A549 (cell line): ENCODE measurements around the gene RBM7. TPM values are rescaled to one million over a fixed set of nuclear protein-coding genes. Genes with fewer than 3 reads are reported as not detected.

ENCODE experiments used
- ATAC-seq, 2 experiments: fragments of 200-7000 bp in 1 of 2; fragments of >200 bp in 1 of 2; cut with Nextera tagmentation in 1 of 2; cut with Tn5 transposase in 1 of 2; 3 replicates each; pipeline versions ENCODE4 v1.8.0 to v1.9.1; 2018 to 2020; ENCODE audit warnings: mild to moderate bottlenecking in 1 of 2, moderate library complexity in 1 of 2
- CTCF ChIA-PET: fragments of 300-600 bp; sonication (Branson Sonifier 250); formaldehyde crosslinking; extraction: SDS; loops from one replicate; lab custom pipeline; 2021; ENCODE audit warnings: antibody characterized with exemption, inconsistent platforms; lab: Yijun Ruan, JAX
- POLR2A ChIA-PET: fragments of 350-600 bp; formaldehyde crosslinking; extraction: SDS; loops from one replicate; lab custom pipeline; 2021; ENCODE audit warnings: antibody characterized with exemption, inconsistent platforms; lab: Yijun Ruan, JAX
- DNase-seq, 2 experiments: peaks; one replicate each; pipeline versions ENCODE4 v3.0.0 to v3.0.0-alpha.2; 2011 to 2016; ENCODE audit warnings: low read depth in 1 of 2, low spot score in 1 of 2
- FAIRE-seq: peaks from 2 replicates; lab custom pipeline; 2011; peaks lifted over from hg19 to GRCh38; lab: Jason Lieb, UNC
- H3K27ac ChIP-seq, 2 experiments: fragments of >200 bp; sonication (Bioruptor Twin); formaldehyde crosslinking; 3 replicates each; pipeline ENCODE4 v1.5.1; 2016 to 2017
- H3K4me1 ChIP-seq: fragments of >200 bp; sonication (Bioruptor Twin); formaldehyde crosslinking; 3 replicates; pipeline ENCODE4 v1.6.1; 2016
- H3K4me2 ChIP-seq: fragments of >200 bp; sonication (Bioruptor Twin); formaldehyde crosslinking; 3 replicates; pipeline ENCODE4 v1.6.1; 2016
- H3K4me3 ChIP-seq: fragments of >200 bp; sonication (Bioruptor Twin); formaldehyde crosslinking; 3 replicates; pipeline ENCODE4 v1.5.1; 2016
- H3K9me3 ChIP-seq: fragments of >200 bp; sonication (Bioruptor Twin); formaldehyde crosslinking; 3 replicates; pipeline ENCODE4 v1.6.1; 2016
- CEBPB ChIP-seq, 2 experiments: fragments of >200 bp in 1 of 2; sonication (Bioruptor Twin) in 1 of 2; formaldehyde crosslinking in 1 of 2; IDR thresholded peaks; 2 replicates each; pipeline ENCODE4 v1.6.1; 2012 to 2016
- ESRRA ChIP-seq: fragments of 150-350 bp; IDR thresholded peaks from 2 replicates; pipeline ENCODE4 v1.6.1; 2014; ENCODE audit warnings: mild to moderate bottlenecking, low read length, borderline replicate concordance
- GATA3 ChIP-seq: IDR thresholded peaks from 2 replicates; pipeline ENCODE4 v1.6.1; 2012; ENCODE audit warnings: borderline replicate concordance
- HDAC2 ChIP-seq: fragments of 200-600 bp; sonication (generic); IDR thresholded peaks from 2 replicates; pipeline ENCODE4 v1.6.1; 2016
- HOXB5 ChIP-seq: fragments of 250-450 bp; sonication (Bioruptor Pico); IDR thresholded peaks from 2 replicates; pipeline ENCODE4 v1.5.0; 2020; ENCODE audit warnings: mild to moderate bottlenecking, moderate library complexity
- JUN ChIP-seq, 2 experiments: fragments of >200 bp; sonication (Bioruptor Twin); formaldehyde crosslinking; IDR thresholded peaks; 2 replicates in 1 of 2; 3 replicates in 1 of 2; pipeline ENCODE4 v1.6.1; 2016 to 2017
- KDM1A ChIP-seq: fragments of 200-600 bp; sonication (generic); IDR thresholded peaks from 2 replicates; pipeline ENCODE4 v1.6.1; 2016; ENCODE audit warnings: low read depth, mild to moderate bottlenecking
- KDM5A ChIP-seq: fragments of 200-600 bp; sonication (generic); IDR thresholded peaks from 2 replicates; pipeline ENCODE4 v1.6.1; 2016; ENCODE audit warnings: antibody characterized with exemption, mild to moderate bottlenecking
- MAFK ChIP-seq: fragments of 450-650 bp; IDR thresholded peaks from 2 replicates; pipeline ENCODE4 v1.6.1; 2014; ENCODE audit not compliant: partially characterized antibody
- MAZ ChIP-seq: fragments of 150-350 bp; IDR thresholded peaks from 2 replicates; pipeline ENCODE4 v1.6.1; 2014; ENCODE audit warnings: antibody characterized with exemption, low read depth, low read length, borderline replicate concordance
- MYC ChIP-seq: IDR thresholded peaks from 2 replicates; pipeline ENCODE4 v1.6.1; 2012; ENCODE audit warnings: mild to moderate bottlenecking, inconsistent platforms, low read length, improper control_type of control experiment, borderline replicate concordance
- RAD21 ChIP-seq, 2 experiments: fragments of >200 bp in 1 of 2; sonication (Bioruptor Twin) in 1 of 2; formaldehyde crosslinking in 1 of 2; IDR thresholded peaks in 1 of 2; conservative IDR thresholded peaks in 1 of 2; 2 replicates in 1 of 2; 3 replicates in 1 of 2; pipeline ENCODE4 v1.6.1; 2012 to 2018; ENCODE audit warnings: inconsistent platforms in 1 of 2
- RARB ChIP-seq: fragments of 250-450 bp; sonication (Bioruptor Pico); IDR thresholded peaks from 2 replicates; pipeline ENCODE4 v1.8.0; 2021; ENCODE audit warnings: mild to moderate bottlenecking, moderate library complexity
- RNF2 ChIP-seq: fragments of 200-600 bp; sonication (generic); IDR thresholded peaks from 2 replicates; pipeline ENCODE4 v1.6.1; 2016; ENCODE audit warnings: low read depth, mild to moderate bottlenecking, antibody characterized with exemption, moderate library complexity, borderline replicate concordance
- SMC3 ChIP-seq: fragments of >200 bp; sonication (Bioruptor Twin); formaldehyde crosslinking; IDR thresholded peaks from 3 replicates; pipeline ENCODE4 v1.6.1; 2018; ENCODE audit warnings: inconsistent platforms
- TP53 ChIP-seq: fragments of 250-450 bp; sonication (Bioruptor Pico); IDR thresholded peaks from 2 replicates; pipeline ENCODE4 v1.5.0; 2021; ENCODE audit warnings: mild to moderate bottlenecking, moderate library complexity
- WGBS: methylation state at CpG from one replicate; pipeline ENCODE4 v1.1.6; 2017; ENCODE audit errors: missing lambda C conversion rate; 5-methylcytosine and 5-hydroxymethylcytosine counted together
- polyA plus RNA-seq, 4 experiments: library from polyadenylated mRNA; depleted of rRNA in 3 of 4; stranded (reverse); fragments of >200 nt; fragmentation: RNase III in 1 of 4; extraction: RNeasy Plus Mini Kit Qiagen cat#74134 plus additional on column Dnase treatment in 1 of 4; gene quantifications; 2 replicates in 3 of 4; 3 replicates in 1 of 4; pipeline ENCODE4 v1.2.3, GENCODE V29; 2011 to 2017
- TF ChIP-seq, protein P1 (sequence below): fragments of 200-600 bp; sonication (generic); IDR thresholded peaks from 2 replicates; pipeline ENCODE4 v1.6.1; 2016; ENCODE audit warnings: antibody characterized with exemption, mild to moderate bottlenecking, moderate library complexity
- TF ChIP-seq, protein P2 (sequence below): fragments of >200 bp; sonication (Bioruptor Twin); formaldehyde crosslinking; IDR thresholded peaks from 3 replicates; pipeline ENCODE4 v1.6.1; 2016
- TF ChIP-seq, protein P3 (sequence below): fragments of 250-450 bp; sonication (Bioruptor Pico); IDR thresholded peaks from 2 replicates; pipeline ENCODE4 v1.5.0; 2020; ENCODE audit warnings: low read depth, mild to moderate bottlenecking, moderate library complexity
- TF ChIP-seq, protein P4 (sequence below): IDR thresholded peaks from 2 replicates; pipeline ENCODE4 v1.6.1; 2012; ENCODE audit warnings: low read depth, borderline replicate concordance
- TF ChIP-seq, protein P5 (sequence below): fragments of >200 bp; sonication (Bioruptor Twin); formaldehyde crosslinking; IDR thresholded peaks from 3 replicates; pipeline ENCODE4 v1.5.1; 2016
- TF ChIP-seq, protein P6 (sequence below): fragments of 450-650 bp; IDR thresholded peaks from 2 replicates; pipeline ENCODE4 v1.6.1; 2014; ENCODE audit warnings: antibody characterized with exemption

The RBM7 gene
- polyA plus RNA-seq, 2 of the 4 experiments (the other 2 are of a cell fraction): 33.6 to 41.2 TPM

DNA sequence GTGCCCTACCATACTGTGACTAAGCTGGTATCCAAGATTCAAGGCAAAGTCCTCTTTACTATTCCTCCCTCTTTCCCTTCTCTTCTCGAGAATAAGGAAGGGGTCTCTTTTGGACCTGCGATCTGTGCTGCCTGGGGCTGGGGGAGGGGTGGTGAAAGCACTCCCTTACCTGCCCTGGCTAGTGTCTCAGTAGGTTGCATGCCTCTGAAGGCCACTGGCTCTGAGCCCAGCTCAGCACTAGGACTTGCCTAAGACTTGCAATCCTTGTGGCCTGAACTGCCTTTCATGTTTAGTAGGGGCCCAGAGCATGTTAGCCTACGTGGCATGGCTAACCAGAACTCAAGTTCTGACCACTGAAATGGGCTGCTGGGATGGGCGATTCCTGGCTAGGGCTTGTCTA, 25.8 kb downstream of the RBM7 start:
- ChIA-PET POLR2A (no interaction called here), CTCF (interaction anchor here (1.2 kb wide), 1 partner anchor 14 kb away, joined by 3 read pairs; no protein-coding TSS in a partner anchor)
- FAIRE-seq (no peak), DNase-seq (no peak), ATAC-seq (no peak)
- TF ChIP-seq MYC (no peak), JUN (IDR thresholded peaks at IDR 0.05) (no peak), HOXB5 (CRISPR knock-in tag) (no peak), SMC3 (no peak)
- TF ChIP-seq, protein P1, sequence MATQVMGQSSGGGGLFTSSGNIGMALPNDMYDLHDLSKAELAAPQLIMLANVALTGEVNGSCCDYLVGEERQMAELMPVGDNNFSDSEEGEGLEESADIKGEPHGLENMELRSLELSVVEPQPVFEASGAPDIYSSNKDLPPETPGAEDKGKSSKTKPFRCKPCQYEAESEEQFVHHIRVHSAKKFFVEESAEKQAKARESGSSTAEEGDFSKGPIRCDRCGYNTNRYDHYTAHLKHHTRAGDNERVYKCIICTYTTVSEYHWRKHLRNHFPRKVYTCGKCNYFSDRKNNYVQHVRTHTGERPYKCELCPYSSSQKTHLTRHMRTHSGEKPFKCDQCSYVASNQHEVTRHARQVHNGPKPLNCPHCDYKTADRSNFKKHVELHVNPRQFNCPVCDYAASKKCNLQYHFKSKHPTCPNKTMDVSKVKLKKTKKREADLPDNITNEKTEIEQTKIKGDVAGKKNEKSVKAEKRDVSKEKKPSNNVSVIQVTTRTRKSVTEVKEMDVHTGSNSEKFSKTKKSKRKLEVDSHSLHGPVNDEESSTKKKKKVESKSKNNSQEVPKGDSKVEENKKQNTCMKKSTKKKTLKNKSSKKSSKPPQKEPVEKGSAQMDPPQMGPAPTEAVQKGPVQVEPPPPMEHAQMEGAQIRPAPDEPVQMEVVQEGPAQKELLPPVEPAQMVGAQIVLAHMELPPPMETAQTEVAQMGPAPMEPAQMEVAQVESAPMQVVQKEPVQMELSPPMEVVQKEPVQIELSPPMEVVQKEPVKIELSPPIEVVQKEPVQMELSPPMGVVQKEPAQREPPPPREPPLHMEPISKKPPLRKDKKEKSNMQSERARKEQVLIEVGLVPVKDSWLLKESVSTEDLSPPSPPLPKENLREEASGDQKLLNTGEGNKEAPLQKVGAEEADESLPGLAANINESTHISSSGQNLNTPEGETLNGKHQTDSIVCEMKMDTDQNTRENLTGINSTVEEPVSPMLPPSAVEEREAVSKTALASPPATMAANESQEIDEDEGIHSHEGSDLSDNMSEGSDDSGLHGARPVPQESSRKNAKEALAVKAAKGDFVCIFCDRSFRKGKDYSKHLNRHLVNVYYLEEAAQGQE: no peak
- WGBS: 92% methylated on average over 4 of the region's 4 CpGs
- Histone ChIP-seq H3K4me2 (no peak overlapping the region), H3K4me3 (no peak overlapping the region), H3K4me1 (no peaks in the 10 kb centered on the region), H3K27ac (no peak overlapping the region), H3K9me3 (no peaks in the 10 kb centered on the region)

DNA sequence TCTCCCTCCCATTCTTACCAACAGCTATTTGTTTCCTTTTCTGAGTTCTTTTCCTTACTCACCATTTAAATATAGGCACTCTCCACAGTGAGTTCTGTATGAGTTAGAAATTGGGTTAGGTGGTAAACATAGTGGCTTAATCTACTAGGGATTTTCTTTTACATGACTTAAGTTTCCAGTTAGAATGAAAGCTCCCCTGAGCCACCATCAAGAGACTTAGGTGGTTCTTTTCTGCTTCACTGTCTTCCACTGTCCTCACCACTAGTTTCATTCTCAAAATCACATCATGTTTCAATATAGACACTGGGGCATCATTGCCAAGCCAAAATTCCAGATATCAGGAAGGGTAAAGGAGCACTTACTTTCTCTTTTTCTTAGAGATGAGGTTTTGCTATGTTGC, 29.8 kb downstream of the RBM7 start:
- FAIRE-seq: no peak
- Histone ChIP-seq H3K9me3 (no peaks in the 10 kb centered on the region), H3K4me1 (no peaks in the 10 kb centered on the region)
- TF ChIP-seq HDAC2: no peak
- TF ChIP-seq, protein P2, sequence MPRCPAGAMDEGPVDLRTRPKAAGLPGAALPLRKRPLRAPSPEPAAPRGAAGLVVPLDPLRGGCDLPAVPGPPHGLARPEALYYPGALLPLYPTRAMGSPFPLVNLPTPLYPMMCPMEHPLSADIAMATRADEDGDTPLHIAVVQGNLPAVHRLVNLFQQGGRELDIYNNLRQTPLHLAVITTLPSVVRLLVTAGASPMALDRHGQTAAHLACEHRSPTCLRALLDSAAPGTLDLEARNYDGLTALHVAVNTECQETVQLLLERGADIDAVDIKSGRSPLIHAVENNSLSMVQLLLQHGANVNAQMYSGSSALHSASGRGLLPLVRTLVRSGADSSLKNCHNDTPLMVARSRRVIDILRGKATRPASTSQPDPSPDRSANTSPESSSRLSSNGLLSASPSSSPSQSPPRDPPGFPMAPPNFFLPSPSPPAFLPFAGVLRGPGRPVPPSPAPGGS: no peak
- TF ChIP-seq MAFK: no peak
- TF ChIP-seq, all 56 proteins: peak for 0
- Histone ChIP-seq H3K27ac (no peak overlapping the region), H3K4me2 (no peak overlapping the region), H3K4me3 (no peak overlapping the region)
- ChIA-PET POLR2A (interaction anchor here (1.0 kb wide), 1 partner anchor 9 kb away, joined by 4 read pairs; the partner anchor contains the start of gene REXO2), CTCF (no interaction called here)
- ATAC-seq (no peak), DNase-seq (no peak)

DNA sequence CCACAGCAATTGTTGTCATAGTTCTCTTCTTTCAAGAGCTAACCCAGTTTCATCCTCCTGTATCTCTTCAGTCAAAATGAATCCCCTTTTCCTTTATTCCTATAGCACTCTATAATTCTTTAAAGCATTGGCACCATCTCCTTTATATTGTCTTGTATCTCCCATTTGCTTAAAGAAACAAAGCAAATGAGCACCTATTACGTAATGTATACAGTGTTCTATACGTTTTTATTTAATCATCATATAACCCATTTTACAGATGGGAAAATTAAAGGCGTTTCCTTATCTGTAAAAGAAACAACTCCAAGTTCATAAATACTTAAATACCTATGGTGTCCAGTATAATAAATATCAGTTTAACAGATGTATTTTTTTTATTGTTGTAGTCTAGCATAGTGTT, 32.4 kb downstream of the RBM7 start:
- ATAC-seq: no peak
- whole genome bisulfite sequencing: 81% methylated on average over 3 of the region's 3 CpGs
- Histone ChIP-seq H3K27ac (no peak overlapping the region), H3K9me3 (no peaks in the 10 kb centered on the region), H3K4me3 (no peak overlapping the region)
- no peak for DNase-seq
- CTCF ChIA-PET: no interaction called here
- TF ChIP-seq HOXB5 (CRISPR knock-in tag): no peak
- no peak for TF ChIP-seq ESRRA
- TF ChIP-seq RAD21 (conservative IDR thresholded peaks at IDR 0.05 in 1 of 2, IDR thresholded peaks at IDR 0.05 in 1 of 2): no peak
- TF ChIP-seq, all 56 proteins: peak for 0
- POLR2A ChIA-PET: no interaction called here
- H3K4me2 ChIP-seq: no peak overlapping the region
- FAIRE-seq: no peak
- H3K4me1 ChIP-seq: no peaks in the 10 kb centered on the region

DNA sequence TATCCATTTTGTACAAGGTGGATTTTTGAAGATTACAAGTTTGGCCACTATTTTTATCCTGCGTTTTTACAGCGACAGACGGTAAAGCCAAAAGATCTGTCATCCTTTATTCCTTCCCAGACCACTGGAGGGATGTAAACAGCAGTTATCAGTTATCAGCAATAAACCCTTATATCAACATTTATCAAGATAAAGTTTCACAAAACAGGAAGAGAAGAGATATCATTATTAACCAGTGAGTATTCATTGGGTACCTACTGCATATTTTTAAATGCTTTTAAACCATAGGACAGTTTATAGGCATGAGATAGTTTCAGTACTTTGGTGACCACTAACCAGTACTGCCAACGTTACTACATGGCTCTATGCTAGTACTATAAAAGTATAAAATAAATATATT, 32.9 kb downstream of the RBM7 start:
- DNase-seq: no peak
- FAIRE-seq: no peak
- no peak for TF ChIP-seq RNF2
- no peak for TF ChIP-seq MAZ
- TF ChIP-seq, protein P3, sequence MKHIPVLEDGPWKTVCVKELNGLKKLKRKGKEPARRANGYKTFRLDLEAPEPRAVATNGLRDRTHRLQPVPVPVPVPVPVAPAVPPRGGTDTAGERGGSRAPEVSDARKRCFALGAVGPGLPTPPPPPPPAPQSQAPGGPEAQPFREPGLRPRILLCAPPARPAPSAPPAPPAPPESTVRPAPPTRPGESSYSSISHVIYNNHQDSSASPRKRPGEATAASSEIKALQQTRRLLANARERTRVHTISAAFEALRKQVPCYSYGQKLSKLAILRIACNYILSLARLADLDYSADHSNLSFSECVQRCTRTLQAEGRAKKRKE (CRISPR knock-in tag): no peak
- no peak for TF ChIP-seq KDM5A
- TF ChIP-seq CEBPB (IDR thresholded peaks at IDR 0.05): no peak
- TF ChIP-seq, protein P4, sequence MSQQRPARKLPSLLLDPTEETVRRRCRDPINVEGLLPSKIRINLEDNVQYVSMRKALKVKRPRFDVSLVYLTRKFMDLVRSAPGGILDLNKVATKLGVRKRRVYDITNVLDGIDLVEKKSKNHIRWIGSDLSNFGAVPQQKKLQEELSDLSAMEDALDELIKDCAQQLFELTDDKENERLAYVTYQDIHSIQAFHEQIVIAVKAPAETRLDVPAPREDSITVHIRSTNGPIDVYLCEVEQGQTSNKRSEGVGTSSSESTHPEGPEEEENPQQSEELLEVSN: no peak
- TF ChIP-seq RARB (CRISPR knock-in tag): no peak
- no peak for TF ChIP-seq KDM1A
- TF ChIP-seq, protein P5, sequence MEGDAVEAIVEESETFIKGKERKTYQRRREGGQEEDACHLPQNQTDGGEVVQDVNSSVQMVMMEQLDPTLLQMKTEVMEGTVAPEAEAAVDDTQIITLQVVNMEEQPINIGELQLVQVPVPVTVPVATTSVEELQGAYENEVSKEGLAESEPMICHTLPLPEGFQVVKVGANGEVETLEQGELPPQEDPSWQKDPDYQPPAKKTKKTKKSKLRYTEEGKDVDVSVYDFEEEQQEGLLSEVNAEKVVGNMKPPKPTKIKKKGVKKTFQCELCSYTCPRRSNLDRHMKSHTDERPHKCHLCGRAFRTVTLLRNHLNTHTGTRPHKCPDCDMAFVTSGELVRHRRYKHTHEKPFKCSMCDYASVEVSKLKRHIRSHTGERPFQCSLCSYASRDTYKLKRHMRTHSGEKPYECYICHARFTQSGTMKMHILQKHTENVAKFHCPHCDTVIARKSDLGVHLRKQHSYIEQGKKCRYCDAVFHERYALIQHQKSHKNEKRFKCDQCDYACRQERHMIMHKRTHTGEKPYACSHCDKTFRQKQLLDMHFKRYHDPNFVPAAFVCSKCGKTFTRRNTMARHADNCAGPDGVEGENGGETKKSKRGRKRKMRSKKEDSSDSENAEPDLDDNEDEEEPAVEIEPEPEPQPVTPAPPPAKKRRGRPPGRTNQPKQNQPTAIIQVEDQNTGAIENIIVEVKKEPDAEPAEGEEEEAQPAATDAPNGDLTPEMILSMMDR: no peak
- no peak for TF ChIP-seq TP53 (CRISPR knock-in tag)
- no peak for TF ChIP-seq GATA3
- TF ChIP-seq, protein P6, sequence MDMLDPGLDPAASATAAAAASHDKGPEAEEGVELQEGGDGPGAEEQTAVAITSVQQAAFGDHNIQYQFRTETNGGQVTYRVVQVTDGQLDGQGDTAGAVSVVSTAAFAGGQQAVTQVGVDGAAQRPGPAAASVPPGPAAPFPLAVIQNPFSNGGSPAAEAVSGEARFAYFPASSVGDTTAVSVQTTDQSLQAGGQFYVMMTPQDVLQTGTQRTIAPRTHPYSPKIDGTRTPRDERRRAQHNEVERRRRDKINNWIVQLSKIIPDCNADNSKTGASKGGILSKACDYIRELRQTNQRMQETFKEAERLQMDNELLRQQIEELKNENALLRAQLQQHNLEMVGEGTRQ: no peak

More for the DNA sequence above, 32.9 kb downstream of the RBM7 start:
- Histone ChIP-seq H3K27ac (no peak overlapping the region), H3K4me3 (no peak overlapping the region), H3K9me3 (no peaks in the 10 kb centered on the region), H3K4me1 (no peaks in the 10 kb centered on the region; the same call in 2 of the 3 replicates), H3K4me2 (no peak overlapping the region)
- CTCF ChIA-PET: no interaction called here
- POLR2A ChIA-PET: no interaction called here
- no peak for ATAC-seq
- WGBS: 86% methylated on average over 4 of the region's 4 CpGs
